H9 (cell line): Measurements from ENCODE around the gene ZC3H18. TPM values are rescaled to one million over a fixed set of nuclear protein-coding genes. Genes with fewer than 3 reads are reported as not detected.

ENCODE experiments used
- DNase-seq: peaks from one replicate; pipeline ENCODE4 v3.0.0-alpha.2; 2017
- H2AFZ ChIP-seq: one replicate; pipeline ENCODE4 v1.6.1; 2013; ENCODE audit warnings: mild to moderate bottlenecking, low read length, control low read depth, moderate library complexity
- H2AK5ac ChIP-seq: 2 replicates; pipeline ENCODE4 v1.6.1; 2013; ENCODE audit warnings: low read length, control low read depth, mixed read lengths; ENCODE audit not compliant: insufficient read length
- H2BK120ac ChIP-seq: one replicate; pipeline ENCODE4 v1.6.1; 2013; ENCODE audit warnings: low read depth, mild to moderate bottlenecking, low read length, control low read depth, inconsistent platforms; ENCODE audit not compliant: poor library complexity, severe bottlenecking
- H2BK12ac ChIP-seq: 2 replicates; pipeline ENCODE4 v1.6.1; 2013; ENCODE audit warnings: low read length, control low read depth, mixed read lengths, low read depth; ENCODE audit not compliant: insufficient read length
- H2BK15ac ChIP-seq: 2 replicates; pipeline ENCODE4 v1.6.1; 2013; ENCODE audit warnings: low read depth, low read length, control low read depth
- H2BK20ac ChIP-seq: one replicate; pipeline ENCODE4 v1.6.1; 2013; ENCODE audit warnings: low read depth, mild to moderate bottlenecking, low read length, control low read depth, inconsistent platforms; ENCODE audit not compliant: poor library complexity, severe bottlenecking
- H2BK5ac ChIP-seq: 2 replicates; pipeline ENCODE4 v1.6.1; 2013; ENCODE audit warnings: low read length, control low read depth, mixed read lengths; ENCODE audit not compliant: insufficient read length
- H3K14ac ChIP-seq: 2 replicates; pipeline ENCODE4 v1.6.1; 2013; ENCODE audit warnings: low read length, control low read depth; ENCODE audit not compliant: insufficient read depth
- H3K18ac ChIP-seq: 2 replicates; pipeline ENCODE4 v1.6.1; 2013; ENCODE audit warnings: low read depth, mild to moderate bottlenecking, mixed read lengths, low read length, control low read depth; ENCODE audit not compliant: insufficient read length
- H3K23ac ChIP-seq: 2 replicates; pipeline ENCODE4 v1.6.1; 2013; ENCODE audit warnings: low read length, control low read depth, mixed read lengths, low read depth; ENCODE audit not compliant: insufficient read length
- H3K23me2 ChIP-seq: 2 replicates; pipeline ENCODE4 v1.6.1; 2013; ENCODE audit warnings: low read depth, mild to moderate bottlenecking, mixed read lengths, low read length, control low read depth; ENCODE audit not compliant: insufficient read length, poor library complexity, severe bottlenecking
- H3K27ac ChIP-seq: 2 replicates; pipeline ENCODE4 v1.5.1; 2013; ENCODE audit warnings: low read length, control low read depth, mixed read lengths, low read depth; ENCODE audit not compliant: insufficient read length
- H3K27me3 ChIP-seq: 2 replicates; pipeline ENCODE4 v1.6.1; 2013; ENCODE audit warnings: low read length, control low read depth, inconsistent platforms; ENCODE audit not compliant: insufficient read depth
- H3K4ac ChIP-seq: 2 replicates; pipeline ENCODE4 v1.6.1; 2013; ENCODE audit warnings: low read depth, mild to moderate bottlenecking, control low read depth, inconsistent platforms, low read length, moderate library complexity
- H3K4me1 ChIP-seq: 2 replicates; pipeline ENCODE4 v1.6.1; 2013; ENCODE audit warnings: low read length, control low read depth, inconsistent platforms; ENCODE audit not compliant: insufficient read depth
- H3K4me2 ChIP-seq: 2 replicates; pipeline ENCODE4 v1.6.1; 2013; ENCODE audit warnings: low read length, control low read depth, mixed read lengths; ENCODE audit not compliant: insufficient read length, insufficient read depth
- H3K56ac ChIP-seq: 2 replicates; pipeline ENCODE4 v1.6.1; 2013; ENCODE audit warnings: low read depth, mild to moderate bottlenecking, mixed read lengths, low read length, control low read depth; ENCODE audit not compliant: insufficient read length
- H3K79me1 ChIP-seq: 2 replicates; pipeline ENCODE4 v1.6.1; 2013; ENCODE audit warnings: low read depth, mild to moderate bottlenecking, moderate library complexity, low read length, control low read depth, inconsistent platforms; ENCODE audit not compliant: insufficient read depth, poor library complexity, severe bottlenecking
- H3K79me2 ChIP-seq: 2 replicates; pipeline ENCODE4 v1.6.1; 2013; ENCODE audit warnings: low read length, control low read depth, inconsistent platforms; ENCODE audit not compliant: insufficient read depth
- H3K9ac ChIP-seq: 2 replicates; pipeline ENCODE4 v1.6.1; 2013; ENCODE audit warnings: low read length, control low read depth, mixed read lengths; ENCODE audit not compliant: insufficient read length; ENCODE audit errors: extremely low read depth
- H3K9me3 ChIP-seq: one replicate; pipeline ENCODE4 v1.6.1; 2013; ENCODE audit warnings: low read depth, low read length, inconsistent platforms; ENCODE audit not compliant: control insufficient read depth
- H3T11ph ChIP-seq: one replicate; pipeline ENCODE4 v1.6.1; 2013; ENCODE audit warnings: mild to moderate bottlenecking, low read length, control low read depth, inconsistent platforms
- H4K20me1 ChIP-seq: one replicate; pipeline ENCODE4 v1.6.1; 2013; ENCODE audit not compliant: control insufficient read depth, insufficient read length, insufficient read depth
- H4K5ac ChIP-seq: 2 replicates; pipeline ENCODE4 v1.6.1; 2013; ENCODE audit warnings: low read depth, mild to moderate bottlenecking, mixed read lengths, low read length, control low read depth; ENCODE audit not compliant: insufficient read length
- H4K8ac ChIP-seq: replicated peaks from 2 replicates; pipeline ENCODE4 v1.6.1; 2013; ENCODE audit warnings: low read length, control low read depth, mixed read lengths, low read depth; ENCODE audit not compliant: insufficient read length
- H4K91ac ChIP-seq: 2 replicates; pipeline ENCODE4 v1.6.1; 2013; ENCODE audit warnings: low read depth, mild to moderate bottlenecking, moderate library complexity, mixed read lengths, low read length, control low read depth; ENCODE audit not compliant: insufficient read length
- H3K27ac Mint-ChIP-seq, 3 experiments: 2 replicates in 2 of 3; 3 replicates in 1 of 3; pipeline ENCODE4 v1.8.0; 2020 to 2021; ENCODE audit warnings: mixed read lengths in 3 of 3, mild to moderate bottlenecking in 1 of 3, moderate library complexity in 1 of 3
- H3K27me3 Mint-ChIP-seq: 2 replicates; pipeline ENCODE4 v1.8.0; 2021; ENCODE audit warnings: low read depth, mild to moderate bottlenecking, moderate library complexity, mixed read lengths
- H3K36me3 Mint-ChIP-seq, 3 experiments: 2 replicates in 2 of 3; 3 replicates in 1 of 3; pipeline ENCODE4 v1.8.0; 2020 to 2021; ENCODE audit warnings: low read depth in 3 of 3, mixed read lengths in 3 of 3; ENCODE audit not compliant: insufficient read depth in 1 of 3
- H3K4me1 Mint-ChIP-seq, 2 experiments: 2 replicates each; pipeline ENCODE4 v1.8.0; 2020; ENCODE audit warnings: mixed read lengths in 2 of 2
- H3K4me3 Mint-ChIP-seq, 2 experiments: 2 replicates in 1 of 2; 3 replicates in 1 of 2; pipeline ENCODE4 v1.8.0; 2020 to 2021; ENCODE audit warnings: mild to moderate bottlenecking in 2 of 2, mixed read lengths in 2 of 2, moderate library complexity in 1 of 2
- H3K9me3 Mint-ChIP-seq, 2 experiments: 2 replicates in 1 of 2; 3 replicates in 1 of 2; pipeline ENCODE4 v1.8.0; 2020; ENCODE audit warnings: mild to moderate bottlenecking in 2 of 2, mixed read lengths in 2 of 2, moderate library complexity in 1 of 2
- WGBS: extraction: QIAGEN DNeasy Blood & Tissue Kit; methylation state at CpG from one replicate; pipeline ENCODE4 v1.1.7; 2013; ENCODE audit warnings: missing lambda C conversion rate, low lambda C conversion rate, mixed read lengths; ENCODE audit not compliant: insufficient read length; ENCODE audit errors: extremely low coverage; 5-methylcytosine and 5-hydroxymethylcytosine counted together
- total RNA-seq: library from RNA; stranded (reverse); gene quantifications from 2 replicates; pipeline ENCODE4 v1.2.1, GENCODE V29; 2021
- TF ChIP-seq, protein P1 (sequence below): fragments of 200-600 bp; sonication (generic); conservative IDR thresholded peaks from 3 replicates; pipeline ENCODE4 v1.8.0; 2021; ENCODE audit warnings: antibody characterized with exemption, mild to moderate bottlenecking

ZC3H18 gene
- total RNA-seq, 1 experiment from 2014 or later: 69.7 TPM

DNA sequence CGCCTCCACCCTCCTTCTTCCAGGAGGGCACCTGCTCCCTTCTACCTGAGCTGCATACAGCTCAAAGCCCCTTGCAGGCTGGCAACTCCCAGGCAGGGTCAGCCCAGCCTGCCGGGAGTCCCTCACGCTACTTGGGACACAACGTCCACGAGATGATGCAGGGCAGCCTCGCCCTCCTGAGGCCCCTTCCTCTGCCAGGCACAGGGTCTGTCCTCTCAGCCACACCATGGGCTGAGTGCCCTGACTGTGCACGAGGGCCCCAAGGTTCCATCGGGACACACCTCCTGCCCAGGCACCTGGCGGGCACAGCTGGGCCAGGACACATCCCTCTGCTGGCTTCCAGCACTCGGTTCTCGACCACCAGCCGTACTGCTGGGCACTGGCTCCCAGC is 30.9 kb upstream of the ZC3H18 start:
- Histone ChIP-seq H2BK120ac (no peak overlapping the region), H3T11ph (no peak overlapping the region), H2BK20ac (no peak overlapping the region), H2AK5ac (no peak overlapping the region), H2AFZ (no peak overlapping the region), H4K8ac (no peak overlapping the region), H3K4me1 (no peaks in the 10 kb centered on the region), H3K27me3 (no peaks in the 10 kb centered on the region), H4K91ac (no peak overlapping the region), H3K79me2 (no peaks in the 10 kb centered on the region), H3K9ac (no peak overlapping the region), H3K56ac (no peak overlapping the region), H3K4ac (no peak overlapping the region), H3K27ac (no peak overlapping the region), H4K20me1 (no peaks in the 10 kb centered on the region), H3K14ac (no peak overlapping the region; the same call in 1 of the 2 replicates), H3K23me2 (no peaks in the 10 kb centered on the region), H2BK5ac (no peak overlapping the region), H3K9me3 (no peaks in the 10 kb centered on the region), H4K5ac (no peak overlapping the region), H3K79me1 (no peaks in the 10 kb centered on the region), H2BK15ac (no peak overlapping the region), H3K23ac (no peak overlapping the region), H2BK12ac (no peak overlapping the region), H3K18ac (no peak overlapping the region), H3K4me2 (no peak overlapping the region)
- Mint-ChIP-seq H3K27ac (no peak overlapping the region), H3K4me1 (peaks cover 2 to 46% of the 10 kb centered on the region in 2 experiments), H3K9me3 (peaks cover 18 to 20% of the 10 kb centered on the region in 2 experiments), H3K27me3 (peaks cover 41% of the 10 kb centered on the region), H3K4me3 (no peak overlapping the region), H3K36me3 (peaks cover 6 to 16% (median 11%) of the 10 kb centered on the region in 3 experiments; a peak in 5 of 7 replicates)
- TF ChIP-seq, protein P1, sequence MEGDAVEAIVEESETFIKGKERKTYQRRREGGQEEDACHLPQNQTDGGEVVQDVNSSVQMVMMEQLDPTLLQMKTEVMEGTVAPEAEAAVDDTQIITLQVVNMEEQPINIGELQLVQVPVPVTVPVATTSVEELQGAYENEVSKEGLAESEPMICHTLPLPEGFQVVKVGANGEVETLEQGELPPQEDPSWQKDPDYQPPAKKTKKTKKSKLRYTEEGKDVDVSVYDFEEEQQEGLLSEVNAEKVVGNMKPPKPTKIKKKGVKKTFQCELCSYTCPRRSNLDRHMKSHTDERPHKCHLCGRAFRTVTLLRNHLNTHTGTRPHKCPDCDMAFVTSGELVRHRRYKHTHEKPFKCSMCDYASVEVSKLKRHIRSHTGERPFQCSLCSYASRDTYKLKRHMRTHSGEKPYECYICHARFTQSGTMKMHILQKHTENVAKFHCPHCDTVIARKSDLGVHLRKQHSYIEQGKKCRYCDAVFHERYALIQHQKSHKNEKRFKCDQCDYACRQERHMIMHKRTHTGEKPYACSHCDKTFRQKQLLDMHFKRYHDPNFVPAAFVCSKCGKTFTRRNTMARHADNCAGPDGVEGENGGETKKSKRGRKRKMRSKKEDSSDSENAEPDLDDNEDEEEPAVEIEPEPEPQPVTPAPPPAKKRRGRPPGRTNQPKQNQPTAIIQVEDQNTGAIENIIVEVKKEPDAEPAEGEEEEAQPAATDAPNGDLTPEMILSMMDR: no peak
- DNase-seq: no peak
- WGBS: no CpG with 5 or more reads among the region's 12 CpGs
